Activated CD8-positive, alpha-beta memory T cell treated with anti-CD3 and anti-CD28 coated beads for 36 hours (primary cell): ENCODE data around the gene PTPRH. TPM values are rescaled to one million over a fixed set of nuclear protein-coding genes. Genes with fewer than 3 reads are reported as not detected.
"Not testable (repeated sequence)": the region's sequence is repeated elsewhere in the genome, so short reads cannot be mapped to it uniquely, and the experiment has no call there.

Source experiments
- CTCF ChIA-PET: fragments of 350-600 bp; sonication (Branson Sonifier 250); formaldehyde crosslinking; loops from one replicate; lab custom pipeline; 2021; ENCODE audit warnings: antibody characterized with exemption; lab: Charles Lee
- POLR2A ChIA-PET: fragments of 350-600 bp; sonication (Branson Sonifier 250); formaldehyde crosslinking; loops from one replicate; lab custom pipeline; 2021; ENCODE audit warnings: antibody characterized with exemption; lab: Charles Lee
- total RNA-seq, 2 experiments: library from RNA; stranded (reverse); gene quantifications; one replicate each; pipeline ENCODE4 v1.2.3, GENCODE V29; 2021

PTPRH gene
- total RNA-seq, 2 experiments from 2014 or later: not detected

- CTCF ChIA-PET: interaction anchor here (0.5 to 0.8 kb wide), 2 partner anchors 12 to 253 kb away, joined by 4 to 5 read pairs; no protein-coding TSS in a partner anchor
- POLR2A ChIA-PET: no interaction called here
Measured at GRCh38 chr19:55172741-55173140, 36.6 kb downstream of the PTPRH start.

- POLR2A ChIA-PET, CTCF ChIA-PET: not testable (repeated sequence)
Measured at GRCh38 chr19:55172318-55172717, 37.0 kb downstream of the PTPRH start.

- CTCF ChIA-PET: no interaction called here
- POLR2A ChIA-PET: no interaction called here
Measured at GRCh38 chr19:55171440-55171839, 37.9 kb downstream of the PTPRH start.

DNA sequence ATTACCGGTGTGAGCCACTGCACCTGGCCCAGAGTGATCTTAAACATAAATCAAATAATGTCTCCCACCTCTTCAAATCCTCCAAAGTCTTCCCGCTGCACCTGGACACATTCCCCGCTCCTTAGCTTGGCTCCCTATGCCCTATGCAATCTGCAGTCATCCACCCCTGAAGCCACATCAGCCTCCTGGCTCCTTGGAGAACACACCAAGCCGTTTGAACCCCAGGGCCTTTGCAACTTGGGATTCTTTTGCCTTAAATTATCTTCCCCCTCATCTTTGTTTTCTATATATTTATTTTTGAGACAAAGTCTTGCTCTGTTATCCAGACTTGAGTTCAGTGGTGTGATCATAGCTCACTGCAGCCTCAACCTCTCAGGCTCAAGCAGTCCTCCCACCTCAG is 40.2 kb downstream of the PTPRH start:
- ChIA-PET CTCF (interaction anchor here (0.6 kb wide), 1 partner anchor 266 kb away, joined by 3 read pairs; no protein-coding TSS in a partner anchor), POLR2A (no interaction called here)

DNA sequence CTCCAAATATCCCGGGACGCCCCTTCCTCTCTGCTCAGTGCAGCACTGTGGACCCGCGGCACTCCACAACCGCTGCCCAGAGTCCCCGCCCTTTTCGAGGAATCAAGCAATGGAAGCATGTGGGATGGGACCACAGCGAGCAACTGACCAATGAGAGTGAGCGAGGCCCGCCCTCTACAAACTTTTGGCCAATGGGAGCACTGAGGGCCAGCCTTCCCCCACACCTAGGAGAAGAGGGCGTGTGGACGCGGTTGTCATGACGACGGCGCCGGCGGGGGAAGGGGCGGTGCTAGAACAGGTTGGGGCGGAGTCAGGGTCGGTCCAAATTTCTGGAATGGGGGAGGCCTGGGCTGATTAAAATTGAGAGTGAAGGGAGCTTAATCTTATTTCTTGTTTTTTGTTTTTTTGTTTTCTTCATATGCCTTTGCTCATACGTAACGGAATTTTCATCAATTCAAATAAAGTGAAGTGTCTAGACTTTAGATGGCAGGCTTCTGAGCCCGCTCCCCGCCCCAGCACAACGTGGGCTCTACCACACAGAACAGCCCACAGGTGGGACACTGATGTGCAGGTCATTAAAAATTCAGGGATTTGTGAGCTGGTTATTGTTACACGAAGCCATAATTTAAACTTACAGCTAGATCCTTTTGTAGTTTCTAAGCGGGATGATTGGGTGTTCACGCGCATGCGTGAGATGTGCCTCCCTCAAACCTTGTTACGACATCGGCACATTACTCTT is 42.6 kb downstream of the PTPRH start, which contains the start of gene DNAAF3:
TSS of gene DNAAF3 (minus strand) at position 84 of the 739 bp plus-strand sequence. CDS start 200 bp downstream, outside the sequence.
- ChIA-PET POLR2A (no interaction called here), CTCF (interaction anchor here (0.5 to 2.3 kb wide), 5 partner anchors 8 to 393 kb away, joined by 3 to 6 read pairs (median 3); no protein-coding TSS in a partner anchor)

DNA sequence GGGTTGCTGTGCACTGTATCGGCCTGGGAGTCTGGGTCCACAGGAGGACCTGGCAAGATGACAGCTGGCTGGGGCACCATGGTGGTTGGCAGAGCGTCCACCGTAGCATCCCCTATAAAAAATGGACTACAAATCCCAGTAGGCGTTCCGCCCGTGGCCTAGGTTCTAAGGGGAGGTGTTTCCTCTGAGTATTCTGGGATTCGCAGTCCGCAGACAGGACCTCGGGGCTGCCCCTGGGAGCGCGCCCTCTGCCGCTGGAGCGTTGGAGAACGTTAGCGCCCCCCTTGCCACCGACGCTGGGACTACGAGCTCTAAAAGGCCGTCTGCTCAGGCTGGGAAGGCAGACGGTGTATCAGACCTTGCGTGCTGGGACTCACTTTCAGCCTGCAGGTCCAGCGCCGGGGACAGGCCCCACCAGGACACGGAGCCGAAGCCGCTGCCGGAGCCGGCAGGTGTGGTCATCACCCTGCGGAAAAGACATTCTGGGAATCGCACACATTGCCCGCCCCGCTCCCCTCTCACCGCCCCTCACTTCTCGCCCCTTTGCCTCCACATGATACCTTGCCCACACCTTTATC is 43.3 kb downstream of the PTPRH start:
- ChIA-PET POLR2A (no interaction called here), CTCF (interaction anchor here (0.6 to 2.3 kb wide), 4 partner anchors 9 to 25 kb away, joined by 3 to 6 read pairs (median 4); no protein-coding TSS in a partner anchor)

DNA sequence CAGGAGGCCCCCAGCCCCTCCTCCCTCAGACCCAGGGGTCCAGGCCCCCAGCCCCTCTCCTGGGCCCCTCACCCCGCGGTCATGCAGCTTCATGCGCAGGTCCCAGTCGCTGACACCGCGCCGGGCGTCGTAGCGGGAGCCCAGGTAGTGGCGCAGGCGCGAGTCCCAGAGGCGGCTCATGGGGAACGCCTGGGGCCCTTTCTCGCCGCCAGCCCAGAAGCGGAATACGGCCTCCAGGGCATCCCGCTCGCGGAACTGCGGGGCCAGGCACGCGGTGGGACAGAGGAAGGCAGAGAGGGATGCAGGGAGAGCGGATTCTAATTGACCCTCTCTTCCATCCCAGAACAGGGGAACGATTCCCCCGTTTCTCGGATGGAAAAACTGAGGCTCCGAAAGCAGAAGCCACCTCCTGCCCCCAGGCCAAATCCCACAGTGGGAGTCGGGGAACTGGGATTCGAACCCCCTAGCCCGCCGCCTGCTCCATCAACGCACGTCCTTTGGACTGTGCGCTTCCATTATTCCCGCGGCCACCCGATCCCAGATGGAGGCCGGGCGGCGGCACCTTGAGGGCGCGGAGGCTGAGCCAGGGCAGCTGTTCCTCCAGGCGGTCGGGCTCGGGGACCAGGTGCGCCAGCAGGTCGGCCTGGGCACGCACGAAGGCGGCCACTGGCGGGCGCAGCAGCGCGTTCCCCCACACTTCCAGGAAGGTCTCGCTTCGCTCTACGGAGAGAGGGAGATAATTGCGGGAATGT is 47.6 kb downstream of the PTPRH start:
- POLR2A ChIA-PET: no interaction called here

GRCh38 chr19:55160986-55161365 is 48.3 kb downstream of the PTPRH start:
- ChIA-PET POLR2A (interaction anchor here (0.5 to 0.8 kb wide), 2 partner anchors 37 to 316 kb away, joined by 3 read pairs; partner anchors contain the start of gene ZNF628), CTCF (interaction anchor here (0.8 to 1.8 kb wide), 11 partner anchors 10 to 333 kb away, joined by 3 to 8 read pairs (median 4); partner anchors contain the start of gene SYT5)

More for the DNA sequence above, 47.6 kb downstream of the PTPRH start:
- CTCF ChIA-PET: no interaction called here

- ChIA-PET CTCF (interaction anchor here (0.8 to 1.8 kb wide), 11 partner anchors 9 to 333 kb away, joined by 3 to 8 read pairs (median 4); partner anchors contain the start of gene SYT5), POLR2A (interaction anchor here (0.5 to 0.8 kb wide), 2 partner anchors 38 to 316 kb away, joined by 3 read pairs; partner anchors contain the start of gene ZNF628)
Measured at GRCh38 chr19:55160128-55160985, 48.9 kb downstream of the PTPRH start.

DNA sequence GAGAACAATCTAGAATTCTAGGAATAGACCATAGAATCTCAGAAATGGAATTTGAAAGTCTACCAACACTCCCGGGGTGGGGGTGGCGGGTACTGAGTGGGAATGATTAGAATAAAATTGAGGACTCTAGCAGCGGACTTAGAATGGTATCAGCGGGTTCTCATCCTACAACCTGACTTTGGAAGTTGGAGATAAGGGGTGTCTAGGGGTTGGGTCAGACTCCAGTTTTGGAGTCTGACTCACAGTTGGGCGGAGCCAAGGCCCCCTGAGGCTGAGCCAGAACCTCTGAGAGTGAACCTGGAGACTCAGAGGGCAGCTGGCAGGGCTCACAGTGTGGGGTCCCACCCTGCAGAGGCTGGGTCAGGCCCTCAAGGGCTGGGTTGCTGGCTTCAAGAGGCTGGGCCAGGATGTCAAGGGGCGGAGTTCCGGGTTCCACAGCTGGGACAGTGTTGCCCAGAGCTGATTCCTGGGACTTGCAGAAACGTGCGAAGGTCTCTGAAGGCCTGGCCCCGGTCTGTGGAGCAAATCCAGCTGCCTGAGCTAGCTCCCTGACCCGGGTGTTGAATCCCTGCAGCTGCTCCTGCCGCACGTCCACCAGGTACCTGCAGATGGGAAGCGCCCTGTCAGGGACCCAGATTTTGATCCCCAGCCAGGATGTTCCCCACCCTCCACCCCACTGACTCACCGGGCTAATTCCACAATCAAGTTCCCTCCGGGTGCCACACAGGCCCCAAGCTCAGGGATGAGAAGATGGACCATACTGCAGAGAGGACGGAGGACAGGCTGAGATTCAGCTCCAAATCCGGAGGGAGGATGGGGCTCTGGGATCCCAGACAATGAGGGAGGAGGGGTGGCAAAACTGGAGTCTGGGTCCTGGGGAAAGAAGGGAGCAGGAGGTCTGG is 50.2 kb downstream of the PTPRH start:
- ChIA-PET POLR2A (no interaction called here), CTCF (interaction anchor here (1.8 kb wide), 1 partner anchor 11 kb away, joined by 8 read pairs; no protein-coding TSS in a partner anchor)

- ChIA-PET CTCF (no interaction called here), POLR2A (no interaction called here)
Measured at GRCh38 chr19:55158423-55158822, 50.9 kb downstream of the PTPRH start.

DNA sequence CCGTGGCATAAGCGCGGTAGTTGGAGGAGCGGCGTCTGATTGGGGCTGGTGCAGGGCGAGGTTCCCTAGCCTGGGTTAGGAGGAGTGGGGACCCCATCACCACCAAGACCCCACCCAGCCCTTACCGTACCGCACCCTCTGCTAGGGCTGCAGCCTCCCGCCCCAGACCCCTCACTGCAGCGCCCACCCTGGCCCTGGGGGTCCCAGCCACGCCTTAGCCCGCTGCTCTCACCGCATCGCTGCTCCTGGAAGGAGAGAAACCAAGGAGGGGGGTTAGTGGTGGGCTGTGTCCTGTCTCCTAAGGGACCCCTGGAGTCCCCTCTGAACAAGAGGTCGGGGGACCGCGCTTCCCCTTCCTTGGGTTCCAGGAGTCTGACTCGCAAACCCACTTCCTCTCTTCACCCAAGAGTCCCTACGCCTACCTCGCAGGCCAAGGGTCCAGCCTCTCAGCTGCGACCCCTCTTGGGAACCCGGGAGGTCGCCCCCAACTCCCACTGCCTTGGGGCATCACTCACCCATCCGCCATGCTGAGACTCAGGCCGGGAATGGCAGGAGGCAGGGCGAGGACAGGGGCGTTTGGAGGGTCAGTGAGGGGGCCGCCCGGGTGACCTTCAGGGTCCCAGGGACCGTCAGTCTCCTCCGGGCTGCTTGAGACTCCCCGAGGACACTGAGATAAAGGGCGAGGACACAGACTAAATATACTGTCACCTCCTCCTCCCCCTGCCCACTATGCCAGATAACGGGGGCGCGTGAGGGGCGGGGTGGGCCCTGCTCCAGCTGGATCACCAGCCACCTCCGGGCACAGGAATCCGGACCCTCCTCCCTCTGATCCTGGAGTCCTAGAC is 52.0 kb downstream of the PTPRH start, which contains the start of gene TNNI3:
TSS of gene TNNI3 (minus strand) at position 669 of the 845 bp plus-strand sequence. CDS start at position 526, 143 bp downstream.
- ChIA-PET CTCF (no interaction called here), POLR2A (no interaction called here)

GRCh38 chr19:55156202-55157063 is 52.9 kb downstream of the PTPRH start:
- ChIA-PET POLR2A (no interaction called here), CTCF (no interaction called here)

GRCh38 chr19:55155784-55156183 is 53.5 kb downstream of the PTPRH start:
- CTCF ChIA-PET, POLR2A ChIA-PET: not testable (repeated sequence)

GRCh38 chr19:55153652-55154264 is 55.5 kb downstream of the PTPRH start:
- CTCF ChIA-PET: no interaction called here
- POLR2A ChIA-PET: no interaction called here
